Panc1 (cell line): ENCODE results near the gene NLN. TPM values are rescaled to one million over a fixed set of nuclear protein-coding genes. Genes with fewer than 3 reads are reported as not detected.

Experiments used
- ATAC-seq: fragments of 200-7000 bp; cut with Tn5 transposase; 2 replicates; pipeline ENCODE4 v1.9.1; 2020; ENCODE audit warnings: mild to moderate bottlenecking, moderate library complexity
- BruUV-seq: library from RNA; stranded (reverse); fragments of 400-500 nt; replicated peaks from 2 replicates; lab custom pipeline; 2021; lab: Mats Ljungman, UMichigan
- CTCF ChIA-PET: fragments of 300-600 bp; sonication (Branson Sonifier 250); formaldehyde crosslinking; loops from one replicate; lab custom pipeline; 2022; ENCODE audit warnings: antibody characterized with exemption; lab: Charles Lee
- POLR2A ChIA-PET: fragments of 300-600 bp; sonication (Branson Sonifier 250); formaldehyde crosslinking; loops from one replicate; lab custom pipeline; 2022; ENCODE audit warnings: antibody characterized with exemption; lab: Charles Lee
- DNase-seq: peaks from one replicate; pipeline ENCODE4 v3.0.0-alpha.2; 2010; ENCODE audit warnings: low read depth, low spot score
- H3K27ac ChIP-seq: 2 replicates; pipeline ENCODE4 v1.5.1; 2011; ENCODE audit warnings: mild to moderate bottlenecking, low read length, inconsistent platforms
- H3K27me3 ChIP-seq: fragments of 200-500 bp; sonication (Bioruptor generic); 2 replicates; pipeline ENCODE4 v1.6.0; 2014; ENCODE audit warnings: low read length, inconsistent platforms; ENCODE audit not compliant: control insufficient read depth, insufficient read depth
- H3K36me3 ChIP-seq: fragments of 200-500 bp; sonication (Bioruptor generic); 2 replicates; pipeline ENCODE4 v1.5.1; 2014; ENCODE audit warnings: inconsistent platforms, mild to moderate bottlenecking, low read length, moderate library complexity; ENCODE audit not compliant: control insufficient read depth, insufficient read depth
- H3K4me1 ChIP-seq: 2 replicates; pipeline ENCODE4 v1.5.1; 2011; ENCODE audit warnings: inconsistent platforms, mild to moderate bottlenecking, low read length, moderate library complexity; ENCODE audit not compliant: control insufficient read depth, insufficient read depth
- H3K4me3 ChIP-seq, 2 experiments: 2 replicates each; pipeline ENCODE4 v1.5.1; 2011 to 2012; ENCODE audit warnings: low read depth in 2 of 2, low read length in 2 of 2, mild to moderate bottlenecking in 2 of 2, inconsistent platforms in 1 of 2, moderate library complexity in 1 of 2
- H3K9me3 ChIP-seq: fragments of 200-500 bp; sonication (Bioruptor generic); 2 replicates; pipeline ENCODE4 v1.5.1; 2014; ENCODE audit warnings: low read depth, mild to moderate bottlenecking, inconsistent platforms, low read length, moderate library complexity; ENCODE audit not compliant: control insufficient read depth, insufficient read depth
- CTCF ChIP-seq: fragments of 450-650 bp; IDR thresholded peaks from 2 replicates; pipeline ENCODE4 v1.5.1; 2017; ENCODE audit warnings: mild to moderate bottlenecking
- POLR2AphosphoS5 ChIP-seq: IDR thresholded peaks from 2 replicates; pipeline ENCODE4 v1.6.1; 2012; ENCODE audit warnings: mild to moderate bottlenecking, low read depth, low read length, moderate library complexity
- REST ChIP-seq, 2 experiments: IDR thresholded peaks; 2 replicates each; pipeline ENCODE4 v1.6.1; 2011 to 2012; ENCODE audit warnings: low read depth in 2 of 2, control low read depth in 1 of 2, low read length in 1 of 2, mild to moderate bottlenecking in 1 of 2, moderate library complexity in 1 of 2; ENCODE audit not compliant: insufficient read depth in 1 of 2
- SIN3A ChIP-seq: IDR thresholded peaks from 2 replicates; pipeline ENCODE4 v1.6.1; 2012; ENCODE audit warnings: low read depth, mild to moderate bottlenecking, low read length, moderate library complexity, borderline replicate concordance; ENCODE audit not compliant: insufficient read depth
- TCF7L2 ChIP-seq: IDR thresholded peaks from 2 replicates; pipeline ENCODE4 v1.6.1; 2011; ENCODE audit warnings: mild to moderate bottlenecking, low read depth, low read length, inconsistent platforms
- in situ Hi-C: cut with HindIII; loops from 2 replicates; pipeline ENCODE4 v1.10.0; 2016; ENCODE audit warnings: low sequenced_read_pairs, low pct_unique_long_range_greater_than_20kb
- intact Hi-C: fragments of 100-400 bp; cut with micrococcal nuclease; formaldehyde crosslinking; loops from one replicate; pipeline ENCODE4 v1.10.0; 2022; ENCODE audit not compliant: unreplicated experiment
- total RNA-seq: library from RNA; stranded (reverse); gene quantifications from one replicate; pipeline ENCODE4 v1.2.1, GENCODE V29; 2021; ENCODE audit not compliant: unreplicated experiment

The NLN gene
- total RNA-seq, 1 experiment from 2014 or later: 51.8 TPM

GRCh38 chr5:65800775-65801174 is 78.8 kb downstream of the NLN start:
- Histone ChIP-seq H3K36me3 (no peaks in the 10 kb centered on the region), H3K4me1 (no peaks in the 10 kb centered on the region), H3K27ac (no peak overlapping the region), H3K4me3 (no peak overlapping the region), H3K9me3 (no peaks in the 10 kb centered on the region; the same call in 1 of the 2 replicates), H3K27me3 (no peaks in the 10 kb centered on the region)
- ChIA-PET POLR2A (no interaction called here), CTCF (no interaction called here)
- intact Hi-C loops (no loop called here), in situ Hi-C loops (no loop called here)
- no peak for ATAC-seq
- no peak for DNase-seq
- TF ChIP-seq TCF7L2: no peak
- TF ChIP-seq CTCF: no peak
- TF ChIP-seq SIN3A: no peak
- TF ChIP-seq REST (IDR thresholded peaks at IDR 0.05; ENCODE audit: insufficient read depth in 1 of 2, low read depth in 2 of 2, low read length in 1 of 2): no peak
- TF ChIP-seq POLR2AphosphoS5: no peak
- no TSS peak for BruUV-seq

- ChIA-PET POLR2A (no interaction called here), CTCF (no interaction called here)
- TF ChIP-seq SIN3A (no peak), POLR2AphosphoS5 (no peak), CTCF (no peak), REST (IDR thresholded peaks at IDR 0.05; ENCODE audit: insufficient read depth in 1 of 2, low read depth in 2 of 2, low read length in 1 of 2) (no peak), TCF7L2 (no peak)
- intact Hi-C loops: no loop called here
- no peaks in the 10 kb centered on the region; the same call in 1 of the 2 replicates for H3K9me3 ChIP-seq
- in situ Hi-C loops: no loop called here
- H3K4me1 ChIP-seq: no peaks in the 10 kb centered on the region
- BruUV-seq: no TSS peak
- no peak overlapping the region for H3K4me3 ChIP-seq
- no peaks in the 10 kb centered on the region for H3K27me3 ChIP-seq
- no peak overlapping the region for H3K27ac ChIP-seq
- ATAC-seq (no peak), DNase-seq (no peak)
- no peaks in the 10 kb centered on the region for H3K36me3 ChIP-seq
Observed at GRCh38 chr5:65801352-65801783, 79.4 kb downstream of the NLN start.
